Measurements from ENCODE around the gene CREBBP.
A peak's percentile ranks its signal among the peaks of the same experiment; 100 is the strongest.
"Not testable (repeated sequence)": the region's sequence is repeated elsewhere in the genome, so short reads cannot be mapped to it uniquely, and the experiment has no call there.

The CREBBP gene

GRCh38 chr16:3730161-3731125 is 150.1 kb downstream of the CREBBP start:
- no peak for DNase-seq

- no peak for DNase-seq
These were observed 151.1 kb downstream of the CREBBP start for GRCh38 chr16:3729161-3730112.

- DNase-seq, result no peak
These were observed 151.9 kb downstream of the CREBBP start for GRCh38 chr16:3728424-3729160.

- DNase-seq, result no peak
These were observed 152.6 kb downstream of the CREBBP start for GRCh38 chr16:3727806-3728381.

- DNase-seq, result no peak
These were observed 154.4 kb downstream of the CREBBP start for GRCh38 chr16:3726021-3726687.

GRCh38 chr16:3725276-3725675 is 155.2 kb downstream of the CREBBP start:
- DNase-seq, result no peak

GRCh38 chr16:3722508-3722907 is 158.0 kb downstream of the CREBBP start:
- no peak for DNase-seq

GRCh38 chr16:3720418-3720817 is 160.1 kb downstream of the CREBBP start:
- DNase-seq, result no peak

GRCh38 chr16:3718628-3719027 is 161.9 kb downstream of the CREBBP start:
- DNase-seq, result no peak

GRCh38 chr16:3718019-3718391 is 162.5 kb downstream of the CREBBP start:
- DNase-seq, result no peak

GRCh38 chr16:3717235-3718018 is 163.1 kb downstream of the CREBBP start, which contains the start of gene TRAP1:
TRAP1 (minus strand) TSS chr16:3717524; CDS start chr16:3717508, 16 bp downstream.
- peak; percentile 18 for DNase-seq

- peak; percentile 14 for DNase-seq
These were observed 163.7 kb downstream of the CREBBP start for GRCh38 chr16:3716831-3717234.

- DNase-seq, result no peak
These were observed 165.1 kb downstream of the CREBBP start for GRCh38 chr16:3715430-3715829.

GRCh38 chr16:3714378-3714777 is 166.1 kb downstream of the CREBBP start:
- not testable (repeated sequence) for DNase-seq

- no peak for DNase-seq
These were observed 166.8 kb downstream of the CREBBP start for GRCh38 chr16:3713587-3714242.

- DNase-seq, result no peak
These were observed 167.6 kb downstream of the CREBBP start for GRCh38 chr16:3712861-3713372.

GRCh38 chr16:3706253-3707012 is 174.1 kb downstream of the CREBBP start:
- no peak for DNase-seq

- DNase-seq, result no peak
These were observed 178.4 kb downstream of the CREBBP start for GRCh38 chr16:3702082-3702481.

- DNase-seq, result no peak
These were observed 179.0 kb downstream of the CREBBP start for GRCh38 chr16:3701531-3701930.

Measured in NCI-H510A (cell line).